PC-3 (cell line): ENCODE results near the gene PROSER2.

ENCODE experiments used
- EZH2 ChIP-seq: fragments of 300-600 bp; sonication (generic); IDR thresholded peaks from one replicate; pipeline ENCODE4 v1.6.1; 2017; ENCODE audit warnings: antibody characterized with exemption, mild to moderate bottlenecking, low read length; ENCODE audit not compliant: unreplicated experiment
- TF ChIP-seq, protein P1 (sequence below): fragments of 300-600 bp; sonication (generic); conservative IDR thresholded peaks from 2 replicates; pipeline ENCODE4 v1.5.1; 2017; ENCODE audit warnings: antibody characterized with exemption, low read depth, mild to moderate bottlenecking, low read length

DNA sequence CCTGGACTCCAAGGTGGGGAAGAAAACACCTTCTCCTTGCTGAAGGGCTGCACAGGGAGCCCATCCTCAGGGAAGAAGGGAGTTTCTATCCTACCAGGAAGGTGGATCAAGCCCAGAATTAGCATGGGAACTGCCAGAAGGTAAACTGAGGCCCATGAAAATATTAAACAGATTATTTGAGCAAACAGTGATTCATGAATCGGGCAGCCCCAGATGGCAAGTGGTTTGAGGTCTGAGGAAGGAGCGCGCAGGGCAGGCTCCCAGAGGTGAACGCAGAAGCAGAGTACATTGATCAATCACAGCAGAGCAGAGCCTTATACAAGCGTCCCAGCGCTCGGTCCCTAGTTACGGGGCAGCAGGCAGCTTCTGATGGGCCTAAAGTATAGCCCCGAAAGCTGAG is 35.8 kb upstream of the PROSER2 start:
- TF ChIP-seq, protein P1, sequence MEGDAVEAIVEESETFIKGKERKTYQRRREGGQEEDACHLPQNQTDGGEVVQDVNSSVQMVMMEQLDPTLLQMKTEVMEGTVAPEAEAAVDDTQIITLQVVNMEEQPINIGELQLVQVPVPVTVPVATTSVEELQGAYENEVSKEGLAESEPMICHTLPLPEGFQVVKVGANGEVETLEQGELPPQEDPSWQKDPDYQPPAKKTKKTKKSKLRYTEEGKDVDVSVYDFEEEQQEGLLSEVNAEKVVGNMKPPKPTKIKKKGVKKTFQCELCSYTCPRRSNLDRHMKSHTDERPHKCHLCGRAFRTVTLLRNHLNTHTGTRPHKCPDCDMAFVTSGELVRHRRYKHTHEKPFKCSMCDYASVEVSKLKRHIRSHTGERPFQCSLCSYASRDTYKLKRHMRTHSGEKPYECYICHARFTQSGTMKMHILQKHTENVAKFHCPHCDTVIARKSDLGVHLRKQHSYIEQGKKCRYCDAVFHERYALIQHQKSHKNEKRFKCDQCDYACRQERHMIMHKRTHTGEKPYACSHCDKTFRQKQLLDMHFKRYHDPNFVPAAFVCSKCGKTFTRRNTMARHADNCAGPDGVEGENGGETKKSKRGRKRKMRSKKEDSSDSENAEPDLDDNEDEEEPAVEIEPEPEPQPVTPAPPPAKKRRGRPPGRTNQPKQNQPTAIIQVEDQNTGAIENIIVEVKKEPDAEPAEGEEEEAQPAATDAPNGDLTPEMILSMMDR, result no peak
- no peak for TF ChIP-seq EZH2
